ENCODE measurements around the gene SCYGR3.
"Not testable (repeated sequence)": the region's sequence is repeated elsewhere in the genome, so short reads cannot be mapped to it uniquely, and the experiment has no call there.

The SCYGR3 gene

GRCh38 chr2:227612546-227613271 is 1.9 kb downstream of the SCYGR3 start:
- DNase-seq, result no peak

GRCh38 chr2:227610123-227610522 is 4.5 kb downstream of the SCYGR3 start:
- no peak for DNase-seq

- DNase-seq, result no peak
Observed at GRCh38 chr2:227608561-227609338, 5.9 kb downstream of the SCYGR3 start.

- DNase-seq, result no peak
Observed at GRCh38 chr2:227607941-227608340, 6.7 kb downstream of the SCYGR3 start.

- no peak for DNase-seq
Observed at GRCh38 chr2:227606476-227606875, 8.2 kb downstream of the SCYGR3 start.

GRCh38 chr2:227602358-227602757 is 12.3 kb downstream of the SCYGR3 start:
- no peak for DNase-seq

GRCh38 chr2:227598835-227599503 is 15.7 kb downstream of the SCYGR3 start, which contains the start of gene SCYGR2:
Gene SCYGR2 (plus strand): TSS chr2:227598893. CDS start chr2:227598893, 0 bp downstream.
- DNase-seq, result not testable (repeated sequence)

GRCh38 chr2:227597998-227598397 is 16.6 kb downstream of the SCYGR3 start:
- no peak for DNase-seq

- DNase-seq, result no peak
Observed at GRCh38 chr2:227597036-227597435, 17.6 kb downstream of the SCYGR3 start.

GRCh38 chr2:227595797-227596196 is 18.8 kb downstream of the SCYGR3 start:
- DNase-seq, result no peak

- no peak for DNase-seq
Observed at GRCh38 chr2:227592694-227593387, 21.8 kb downstream of the SCYGR3 start.

- no peak for DNase-seq
Observed at GRCh38 chr2:227582369-227582768, 32.3 kb downstream of the SCYGR3 start.

GRCh38 chr2:227579791-227580190 is 34.8 kb downstream of the SCYGR3 start:
- no peak for DNase-seq

- DNase-seq, result no peak
Observed at GRCh38 chr2:227578642-227579041, 36.0 kb downstream of the SCYGR3 start.

- no peak for DNase-seq
Observed at GRCh38 chr2:227577555-227577954, 37.1 kb downstream of the SCYGR3 start.

GRCh38 chr2:227576812-227577211 is 37.8 kb downstream of the SCYGR3 start:
- no peak for DNase-seq

- DNase-seq, result no peak
Observed at GRCh38 chr2:227576110-227576509, 38.5 kb downstream of the SCYGR3 start.

GRCh38 chr2:227570615-227571014 is 44.0 kb downstream of the SCYGR3 start:
- DNase-seq, result no peak

- no peak for DNase-seq
Observed at GRCh38 chr2:227568852-227569169, 45.8 kb downstream of the SCYGR3 start.

- DNase-seq, result no peak
Observed at GRCh38 chr2:227566012-227566411, 48.6 kb downstream of the SCYGR3 start.

GRCh38 chr2:227565080-227565479 is 49.6 kb downstream of the SCYGR3 start:
- DNase-seq, result no peak
